Uterus (tissue), 4 donors: ENCODE measurements around the gene OPCML. TPM values are rescaled to one million over a fixed set of nuclear protein-coding genes. Genes with fewer than 3 reads are reported as not detected.

ENCODE experiments used
- DNase-seq, 2 donors: peaks; one replicate each; pipeline ENCODE4 v3.0.0-alpha.2; 2019 to 2020
- H3K27ac ChIP-seq, 2 donors: fragments of 200-600 bp; sonication (generic); 1 replicate in 1 of 2; 2 replicates in 1 of 2; pipeline ENCODE4 v1.5.1; 2016 to 2018
- H3K27me3 ChIP-seq, 2 donors: fragments of 200-600 bp; sonication (generic); one replicate each; pipeline ENCODE4 v1.5.1; 2018 to 2019; ENCODE audit warnings: control low read depth in 1 of 2
- H3K36me3 ChIP-seq, 2 donors: fragments of 200-600 bp; sonication (generic); one replicate each; pipeline ENCODE4 v1.5.1; 2019; ENCODE audit warnings: control low read depth in 1 of 2
- H3K4me1 ChIP-seq, 2 donors: fragments of 200-600 bp; sonication (generic); one replicate each; pipeline ENCODE4 v1.5.1; 2018 to 2019; ENCODE audit warnings: control low read depth in 1 of 2
- H3K4me3 ChIP-seq, 2 donors: fragments of 200-600 bp; sonication (generic); 1 replicate in 1 of 2; 2 replicates in 1 of 2; pipeline ENCODE4 v1.5.1; 2018 to 2019; ENCODE audit warnings: mild to moderate bottlenecking in 1 of 2
- H3K9me3 ChIP-seq, 2 donors: fragments of 200-600 bp; sonication (generic); one replicate each; pipeline ENCODE4 v1.5.1; 2019; ENCODE audit warnings: control low read depth in 1 of 2
- CTCF ChIP-seq, 4 experiments: fragments of 200-600 bp in 2 of 4; fragments of 450-650 bp in 2 of 4; sonication (generic) in 2 of 4; IDR thresholded peaks; one replicate each; pipeline ENCODE4 v1.5.1; 2016 to 2019; ENCODE audit warnings: antibody characterized with exemption in 4 of 4, mild to moderate bottlenecking in 2 of 4, moderate library complexity in 1 of 4
- POLR2A ChIP-seq, 2 donors: fragments of 450-650 bp; IDR thresholded peaks; one replicate each; pipeline ENCODE4 v1.6.1; 2016; ENCODE audit warnings: antibody characterized with exemption in 2 of 2, mild to moderate bottlenecking in 1 of 2, moderate library complexity in 1 of 2
- intact Hi-C: fragments of 100-400 bp; cut with DNase I; formaldehyde crosslinking; loops from one replicate; pipeline ENCODE4 v1.15.1; 2023; ENCODE audit warnings: low total_unique reads
- total RNA-seq, 4 donors: library from RNA; depleted of rRNA in 3 of 4; stranded (reverse); fragments of >200 nt in 3 of 4; gene quantifications; one replicate each; pipeline versions ENCODE4 v1.1.0 to v1.2.4, GENCODE V29; 2014 to 2023
- donor health status: DM: yes; HTN: yes; CAD: no.

The OPCML gene
- total RNA-seq, 4 donors from 2014 or later: under 0.01 to 3.9 (median 1.7) TPM

- Histone ChIP-seq H3K9me3 (no peaks in the 10 kb centered on the region), H3K27ac (no peak overlapping the region), H3K27me3 (no peaks in the 10 kb centered on the region), H3K4me1 (no peaks in the 10 kb centered on the region), H3K4me3 (no peak overlapping the region), H3K36me3 (no peaks in the 10 kb centered on the region)
- DNase-seq: no peak
- intact Hi-C loops: no loop called here
- TF ChIP-seq CTCF (IDR thresholded peaks at IDR 0.05) (no peak), POLR2A (IDR thresholded peaks at IDR 0.05) (no peak)
Observed at GRCh38 chr11:132496341-132496740, 1036.0 kb downstream of the OPCML start.

- Histone ChIP-seq H3K27me3 (no peaks in the 10 kb centered on the region), H3K4me1 (no peaks in the 10 kb centered on the region), H3K36me3 (no peaks in the 10 kb centered on the region), H3K4me3 (no peak overlapping the region), H3K27ac (no peak overlapping the region), H3K9me3 (no peaks in the 10 kb centered on the region)
- TF ChIP-seq POLR2A (IDR thresholded peaks at IDR 0.05) (no peak), CTCF (IDR thresholded peaks at IDR 0.05) (no peak)
- no peak for DNase-seq
- intact Hi-C loops: no loop called here
Observed at GRCh38 chr11:132493801-132494200, 1038.5 kb downstream of the OPCML start.

- Histone ChIP-seq H3K4me1 (no peaks in the 10 kb centered on the region), H3K27me3 (no peaks in the 10 kb centered on the region)
- no peak for DNase-seq
Observed at GRCh38 chr11:132490978-132491377, 1041.3 kb downstream of the OPCML start.

GRCh38 chr11:132486060-132486459 is 1046.2 kb downstream of the OPCML start:
- intact Hi-C loops: no loop called here
- Histone ChIP-seq H3K4me1 (no peaks in the 10 kb centered on the region), H3K9me3 (no peaks in the 10 kb centered on the region), H3K27ac (no peak overlapping the region), H3K36me3 (no peaks in the 10 kb centered on the region), H3K4me3 (no peak overlapping the region), H3K27me3 (no peaks in the 10 kb centered on the region)
- DNase-seq: no peak
- TF ChIP-seq POLR2A (IDR thresholded peaks at IDR 0.05): no peak
- TF ChIP-seq CTCF (IDR thresholded peaks at IDR 0.05): no peak

More at GRCh38 chr11:132490978-132491377, 1041.3 kb downstream of the OPCML start:
- TF ChIP-seq CTCF (IDR thresholded peaks at IDR 0.05) (no peak), POLR2A (IDR thresholded peaks at IDR 0.05) (no peak)
- intact Hi-C loops: no loop called here
- H3K4me3 ChIP-seq: no peak overlapping the region
- H3K36me3 ChIP-seq: no peaks in the 10 kb centered on the region
- H3K27ac ChIP-seq: no peak overlapping the region
- H3K9me3 ChIP-seq: no peaks in the 10 kb centered on the region

- intact Hi-C loops: no loop called here
- Histone ChIP-seq H3K27me3 (no peaks in the 10 kb centered on the region), H3K4me1 (no peaks in the 10 kb centered on the region), H3K27ac (no peak overlapping the region), H3K4me3 (no peak overlapping the region), H3K9me3 (no peaks in the 10 kb centered on the region), H3K36me3 (no peaks in the 10 kb centered on the region)
- TF ChIP-seq POLR2A (IDR thresholded peaks at IDR 0.05): no peak
- no peak for TF ChIP-seq CTCF (IDR thresholded peaks at IDR 0.05)
- no peak for DNase-seq
Observed at GRCh38 chr11:132475026-132475425, 1057.3 kb downstream of the OPCML start.
